HepG2 (cell line): ENCODE results near the gene TUBB4A. TPM values are rescaled to one million over a fixed set of nuclear protein-coding genes. Genes with fewer than 3 reads are reported as not detected.

Experiments used
- ATAC-seq: fragments of 200-7000 bp; cut with Tn5 transposase; 3 replicates; pipeline ENCODE4 v1.9.1; 2020; ENCODE audit warnings: mild to moderate bottlenecking, moderate library complexity
- BruUV-seq: library from RNA; stranded (reverse); fragments of 400-500 nt; replicated peaks from 2 replicates; lab custom pipeline; 2021; lab: Mats Ljungman, UMichigan
- CTCF ChIA-PET: fragments of 300-600 bp; formaldehyde crosslinking; extraction: SDS; loops from one replicate; lab custom pipeline; 2021; ENCODE audit warnings: low total read pairs, inconsistent platforms, low intra/inter-chr PET ratio; lab: Yijun Ruan, JAX
- POLR2A ChIA-PET: fragments of 350-600 bp; sonication (Branson Sonifier 250); formaldehyde crosslinking; loops from one replicate; lab custom pipeline; 2020; ENCODE audit warnings: antibody characterized with exemption, inconsistent platforms; lab: Yijun Ruan, JAX
- DNase-seq: peaks from one replicate; pipeline ENCODE4 v3.0.0-alpha.2; 2015; ENCODE audit warnings: low spot score
- FAIRE-seq: peaks from 3 replicates; lab custom pipeline; 2011; peaks lifted over from hg19 to GRCh38; lab: Jason Lieb, UNC
- H2AFZ ChIP-seq: one replicate; pipeline ENCODE4 v1.6.1; 2011; ENCODE audit warnings: low read length, inconsistent platforms
- H3K27ac ChIP-seq: fragments of 300-600 bp; 3 replicates; pipeline ENCODE4 v1.8.0; 2011; ENCODE audit warnings: mixed run types, mild to moderate bottlenecking, mixed read lengths, low read length, inconsistent platforms; ENCODE audit not compliant: insufficient read depth; ENCODE audit errors: extremely low read length
- H3K27me3 ChIP-seq, 2 experiments: fragments of 200-600 bp in 1 of 2; 2 replicates in 1 of 2; 3 replicates in 1 of 2; pipeline versions ENCODE4 v1.6.0 to v1.8.0; 2011; ENCODE audit warnings: low read length in 2 of 2, mild to moderate bottlenecking in 2 of 2, moderate library complexity in 2 of 2, inconsistent platforms in 1 of 2; ENCODE audit not compliant: insufficient read depth in 2 of 2, control insufficient read depth in 1 of 2
- H3K36me3 ChIP-seq, 2 experiments: fragments of 200-600 bp in 1 of 2; replicated peaks in 1 of 2; 2 replicates in 1 of 2; 3 replicates in 1 of 2; pipeline versions ENCODE4 v1.5.1 to v1.8.0; 2011; ENCODE audit warnings: low read length in 2 of 2, inconsistent platforms in 1 of 2; ENCODE audit not compliant: insufficient read depth in 2 of 2, control insufficient read depth in 1 of 2
- H3K4me1 ChIP-seq: 2 replicates; pipeline ENCODE4 v1.5.1; 2012; ENCODE audit warnings: low read length, inconsistent platforms; ENCODE audit not compliant: insufficient read depth
- H3K4me2 ChIP-seq: 2 replicates; pipeline ENCODE4 v1.6.0; 2011; ENCODE audit warnings: low read depth, low read length, inconsistent platforms
- H3K4me3 ChIP-seq, 3 experiments: fragments of 200-600 bp in 1 of 3; sonication (generic), shearing (Covaris generic) in 1 of 3; replicated peaks in 1 of 3; 2 replicates each; pipeline ENCODE4 v1.5.1; 2011 to 2016; ENCODE audit warnings: low read length in 3 of 3, inconsistent platforms in 2 of 3, low read depth in 2 of 3, mild to moderate bottlenecking in 2 of 3, control low read depth in 1 of 3, mixed read lengths in 1 of 3; ENCODE audit not compliant: insufficient read depth in 1 of 3
- H3K79me2 ChIP-seq: one replicate; pipeline ENCODE4 v1.6.1; 2011; ENCODE audit warnings: low read length, inconsistent platforms; ENCODE audit not compliant: insufficient read depth
- H3K9ac ChIP-seq: 2 replicates; pipeline ENCODE4 v1.6.0; 2011; ENCODE audit warnings: mild to moderate bottlenecking, low read depth, low read length, inconsistent platforms; ENCODE audit not compliant: insufficient read depth
- H3K9me3 ChIP-seq: 2 replicates; pipeline ENCODE4 v1.5.1; 2012; ENCODE audit warnings: mild to moderate bottlenecking, low read length
- H4K20me1 ChIP-seq: 2 replicates; pipeline ENCODE4 v1.6.0; 2011; ENCODE audit warnings: inconsistent platforms, mild to moderate bottlenecking, low read length, moderate library complexity; ENCODE audit not compliant: insufficient read depth
- ARNT2 ChIP-seq: sonication (generic); formaldehyde crosslinking; IDR thresholded peaks from 2 replicates; pipeline ENCODE4 v1.8.0; 2022; ENCODE audit warnings: mild to moderate bottlenecking, low read depth, missing genetic modification reagents, moderate library complexity
- ATF6 ChIP-seq: sonication (generic); formaldehyde crosslinking; conservative IDR thresholded peaks from 2 replicates; pipeline ENCODE4 v1.4.0; 2020; ENCODE audit warnings: missing genetic modification reagents
- ATRX ChIP-seq: sonication (generic); formaldehyde crosslinking; IDR thresholded peaks from 2 replicates; pipeline ENCODE4 v1.4.0; 2020; ENCODE audit warnings: missing genetic modification reagents, borderline replicate concordance
- KAT7 ChIP-seq: IDR thresholded peaks from 2 replicates; pipeline ENCODE4 v1.6.1; 2018; ENCODE audit warnings: borderline replicate concordance, missing compliant biosample characterization
- KLF13 ChIP-seq: sonication (generic); formaldehyde crosslinking; IDR thresholded peaks from 2 replicates; pipeline ENCODE4 v1.4.0; 2020; ENCODE audit warnings: mild to moderate bottlenecking, missing genetic modification reagents
- MTA3 ChIP-seq: sonication (generic); formaldehyde crosslinking; IDR thresholded peaks from 2 replicates; pipeline ENCODE4 v1.4.0; 2020; ENCODE audit warnings: missing genetic modification reagents
- NCOA2 ChIP-seq: sonication (generic); formaldehyde crosslinking; IDR thresholded peaks from 2 replicates; pipeline ENCODE4 v1.8.0; 2022; ENCODE audit warnings: inconsistent platforms
- SUZ12 ChIP-seq: fragments of 150-350 bp; IDR thresholded peaks from 2 replicates; pipeline ENCODE4 v1.6.1; 2014; ENCODE audit warnings: low read depth, low read length
- TFDP1 ChIP-seq: IDR thresholded peaks from 2 replicates; pipeline ENCODE4 v1.6.1; 2016; ENCODE audit warnings: missing compliant biosample characterization, missing genetic modification reagents, borderline replicate concordance
- TRIM22 ChIP-seq: fragments of 450-650 bp; IDR thresholded peaks from 2 replicates; pipeline ENCODE4 v1.6.1; 2017
- ZBTB44 ChIP-seq: sonication (generic); formaldehyde crosslinking; IDR thresholded peaks from 2 replicates; pipeline ENCODE4 v1.4.0; 2020; ENCODE audit warnings: missing genetic modification reagents
- ZNF281 ChIP-seq: sonication (generic); formaldehyde crosslinking; IDR thresholded peaks from 2 replicates; pipeline ENCODE4 v1.4.0; 2020; ENCODE audit warnings: missing genetic modification reagents, borderline replicate concordance
- WGBS: methylation state at CpG from one replicate; pipeline ENCODE4 v1.1.6; 2017; ENCODE audit warnings: low lambda C conversion rate; 5-methylcytosine and 5-hydroxymethylcytosine counted together
- in situ Hi-C: cut with HindIII; loops from 2 replicates; pipeline ENCODE4 v1.10.0; 2017; ENCODE audit warnings: low pct_unique_long_range_greater_than_20kb; ENCODE audit not compliant: extremely low pct_ligation_motif_present
- intact Hi-C: fragments of 100-400 bp; cut with micrococcal nuclease; formaldehyde crosslinking; loops from one replicate; pipeline ENCODE4 v1.10.0; 2022; ENCODE audit not compliant: unreplicated experiment
- polyA plus RNA-seq, 8 experiments: library from polyadenylated mRNA; depleted of rRNA in 3 of 8; stranded (reverse) in 7 of 8; unstranded in 1 of 8; fragments of >200 nt; fragmentation: Illumina TruSeq in 4 of 8; extraction: Trizol in 4 of 8; gene quantifications; 2 replicates each; pipeline versions ENCODE4 v1.2.1 to v1.2.3, GENCODE V29; 2011 to 2016; ENCODE audit warnings: low read depth in 4 of 8, missing spikeins in 1 of 8, mixed read lengths in 1 of 8; ENCODE audit not compliant: insufficient read depth in 1 of 8
- total RNA-seq, 5 experiments: library from RNA; depleted of rRNA; stranded (reverse); fragments of >200 nt; fragmentation: Illumina TruSeq; extraction: Trizol; gene quantifications; 2 replicates each; pipeline ENCODE4 v1.2.3, GENCODE V29; 2016; ENCODE audit warnings: low read depth in 1 of 5

The TUBB4A gene
- total and polyA plus RNA-seq, 2 of the 13 experiments (the other 11 are each of a cell fraction or from before 2014, with no cell fraction given): not detected

- Histone ChIP-seq H3K4me1 (no peaks in the 10 kb centered on the region), H2AFZ (no peak overlapping the region), H4K20me1 (no peaks in the 10 kb centered on the region), H3K9ac (no peak overlapping the region), H3K27me3 (no peaks in the 10 kb centered on the region), H3K36me3 (no peaks in the 10 kb centered on the region), H3K9me3 (no peaks in the 10 kb centered on the region), H3K79me2 (no peaks in the 10 kb centered on the region), H3K4me3 (no peak overlapping the region), H3K27ac (no peak overlapping the region), H3K4me2 (no peak overlapping the region)
- ATAC-seq: no peak
- no peak for DNase-seq
- no TSS peak for BruUV-seq
- WGBS: 98% methylated on average over 3 of the region's 3 CpGs
- intact Hi-C loops (no loop called here), in situ Hi-C loops (no loop called here)
- CTCF ChIA-PET: no interaction called here
- FAIRE-seq: no peak
- POLR2A ChIA-PET: no interaction called here
- TF ChIP-seq TRIM22 (no peak), KAT7 (no peak), ATRX (no peak), NCOA2 (CRISPR knock-in tag) (no peak), MTA3 (no peak), TFDP1 (CRISPR knock-in tag) (no peak), ZBTB44 (CRISPR knock-in tag) (no peak), KLF13 (CRISPR knock-in tag) (no peak), ZNF281 (no peak), ATF6 (CRISPR knock-in tag) (no peak), SUZ12 (no peak), ARNT2 (CRISPR knock-in tag) (no peak)
These were observed 55.7 kb downstream of the TUBB4A start for GRCh38 chr19:6446452-6446851.
